IPS DF 4.7 (cell line): ENCODE results near the gene HLA-DPB1.

Experiments used
- DNase-seq: peaks from one replicate; pipeline ENCODE4 v3.0.0-alpha.2; 2013; ENCODE audit warnings: low spot score; ENCODE audit errors: extremely low read depth

The HLA-DPB1 gene

GRCh38 chr6:33128318-33128717 lies 52.5 kb downstream of the HLA-DPB1 start:
- no peak for DNase-seq

GRCh38 chr6:33132081-33132524 lies 56.3 kb downstream of the HLA-DPB1 start:
- DNase-seq: no peak

GRCh38 chr6:33136310-33136900 lies 60.6 kb downstream of the HLA-DPB1 start:
- no peak for DNase-seq
